H1 (cell line): ENCODE data around the gene NCLN. TPM values are rescaled to one million over a fixed set of nuclear protein-coding genes. Genes with fewer than 3 reads are reported as not detected.

ENCODE experiments used
- CTCF ChIA-PET: fragments of 300-600 bp; sonication (Branson Sonifier 250); formaldehyde crosslinking; loops from one replicate; lab custom pipeline; 2021; ENCODE audit not compliant: partially characterized antibody; lab: Charles Lee
- POLR2A ChIA-PET: fragments of 300-600 bp; sonication (Branson Sonifier 250); formaldehyde crosslinking; loops from one replicate; lab custom pipeline; 2021; ENCODE audit warnings: inconsistent platforms; ENCODE audit not compliant: partially characterized antibody; lab: Charles Lee
- DNase-seq, 2 experiments: peaks; one replicate each; pipeline versions ENCODE4 v3.0.0 to v3.0.0-alpha.2; 2010 to 2022; ENCODE audit warnings: low spot score in 2 of 2, low read depth in 1 of 2, mixed read lengths in 1 of 2
- FAIRE-seq: peaks from 2 replicates; lab custom pipeline; 2011; peaks lifted over from hg19 to GRCh38; lab: Jason Lieb, UNC
- H2AFZ ChIP-seq: 2 replicates; pipeline ENCODE4 v1.8.1; 2012; ENCODE audit warnings: low read length, inconsistent platforms
- H2AK5ac ChIP-seq: 2 replicates; pipeline ENCODE4 v1.6.1; 2013; ENCODE audit warnings: low read depth, low read length
- H2BK120ac ChIP-seq: replicated peaks from 2 replicates; pipeline ENCODE3; 2013; ENCODE audit warnings: low read depth, low read length, inconsistent platforms
- H2BK12ac ChIP-seq: 2 replicates; pipeline ENCODE4 v1.6.1; 2013; ENCODE audit warnings: low read depth, low read length
- H2BK15ac ChIP-seq: 2 replicates; pipeline ENCODE4 v1.6.1; 2013; ENCODE audit warnings: low read length
- H2BK20ac ChIP-seq: 2 replicates; pipeline ENCODE4 v1.6.1; 2013; ENCODE audit warnings: low read length
- H2BK5ac ChIP-seq: 2 replicates; pipeline ENCODE4 v1.6.1; 2013; ENCODE audit warnings: low read depth, low read length
- H3K14ac ChIP-seq: 2 replicates; pipeline ENCODE4 v1.6.1; 2013; ENCODE audit warnings: inconsistent platforms; ENCODE audit not compliant: insufficient read length
- H3K18ac ChIP-seq: 2 replicates; pipeline ENCODE4 v1.6.1; 2013; ENCODE audit warnings: low read length; ENCODE audit errors: extremely low read depth
- H3K23ac ChIP-seq: 2 replicates; pipeline ENCODE4 v1.6.1; 2013; ENCODE audit warnings: inconsistent platforms; ENCODE audit not compliant: insufficient read length
- H3K23me2 ChIP-seq: 2 replicates; pipeline ENCODE4 v1.6.1; 2013; ENCODE audit warnings: low read depth, low read length
- H3K27ac ChIP-seq: 2 replicates; pipeline ENCODE4 v1.6.1; 2011; ENCODE audit warnings: low read depth, low read length, inconsistent platforms
- H3K27me3 ChIP-seq, 4 experiments: replicated peaks in 1 of 4; 1 replicate in 1 of 4; 2 replicates in 3 of 4; pipeline versions ENCODE4 v1.6.1 to v1.8.1; 2011 to 2013; ENCODE audit warnings: low read length in 3 of 4, mild to moderate bottlenecking in 3 of 4, inconsistent platforms in 2 of 4, mixed read lengths in 2 of 4, moderate library complexity in 1 of 4; ENCODE audit not compliant: control insufficient read depth in 3 of 4, insufficient read depth in 3 of 4; ENCODE audit errors: extremely low read depth in 1 of 4
- H3K36me3 ChIP-seq, 4 experiments: 2 replicates each; pipeline versions ENCODE4 v1.6.1 to v1.8.1; 2011 to 2013; ENCODE audit warnings: mild to moderate bottlenecking in 4 of 4, low read length in 3 of 4, moderate library complexity in 2 of 4, control low read depth in 1 of 4, inconsistent platforms in 1 of 4; ENCODE audit not compliant: insufficient read depth in 4 of 4, control insufficient read depth in 2 of 4
- H3K4ac ChIP-seq: replicated peaks from 2 replicates; pipeline ENCODE3; 2013; ENCODE audit warnings: low read length, low read depth, mixed read lengths, inconsistent platforms; ENCODE audit not compliant: insufficient read length
- H3K4me1 ChIP-seq, 4 experiments: replicated peaks in 1 of 4; 1 replicate in 1 of 4; 2 replicates in 3 of 4; pipeline versions ENCODE4 v1.6.1 to v1.8.1; 2011 to 2013; ENCODE audit warnings: low read length in 3 of 4, inconsistent platforms in 2 of 4, mixed read lengths in 1 of 4; ENCODE audit not compliant: insufficient read depth in 4 of 4, control insufficient read depth in 3 of 4
- H3K4me2 ChIP-seq, 2 experiments: 2 replicates each; pipeline versions ENCODE4 v1.6.1 to v1.8.1; 2011 to 2013; ENCODE audit warnings: low read depth in 2 of 2, low read length in 2 of 2, control low read depth in 1 of 2, inconsistent platforms in 1 of 2, mild to moderate bottlenecking in 1 of 2; ENCODE audit not compliant: insufficient read depth in 1 of 2
- H3K4me3 ChIP-seq, 4 experiments: fragments of 200-600, 300-600 bp in 1 of 4; sonication (generic), shearing (Covaris generic), sonication (Bioruptor Twin) in 1 of 4; 2 replicates each; pipeline versions ENCODE4 v1.5.1 to v1.8.1; 2011 to 2016; ENCODE audit warnings: low read length in 4 of 4, low read depth in 3 of 4, control low read depth in 2 of 4, inconsistent platforms in 2 of 4, mild to moderate bottlenecking in 2 of 4, mixed read lengths in 1 of 4, moderate library complexity in 1 of 4; ENCODE audit not compliant: insufficient read depth in 2 of 4; ENCODE audit errors: extremely low read depth in 1 of 4
- H3K56ac ChIP-seq: replicated peaks from 2 replicates; pipeline ENCODE3; 2013; ENCODE audit warnings: low read depth, mild to moderate bottlenecking, mixed read lengths, low read length, inconsistent platforms; ENCODE audit not compliant: insufficient read length
- H3K79me1 ChIP-seq: 2 replicates; pipeline ENCODE4 v1.6.1; 2013; ENCODE audit warnings: low read depth, low read length, control low read depth
- H3K79me2 ChIP-seq, 2 experiments: 2 replicates each; pipeline versions ENCODE4 v1.6.1 to v1.8.1; 2012 to 2013; ENCODE audit warnings: low read length in 2 of 2, mild to moderate bottlenecking in 2 of 2, inconsistent platforms in 1 of 2; ENCODE audit not compliant: insufficient read depth in 2 of 2, control insufficient read depth in 1 of 2
- H3K9ac ChIP-seq, 4 experiments: replicated peaks in 1 of 4; 1 replicate in 1 of 4; 2 replicates in 3 of 4; pipeline versions ENCODE4 v1.6.1 to v1.8.1; 2011 to 2013; ENCODE audit warnings: low read depth in 3 of 4, low read length in 3 of 4, control low read depth in 2 of 4, mild to moderate bottlenecking in 2 of 4, moderate library complexity in 2 of 4, inconsistent platforms in 1 of 4; ENCODE audit errors: extremely low read depth in 1 of 4
- H3K9me3 ChIP-seq, 2 experiments: 2 replicates each; pipeline versions ENCODE4 v1.6.1 to v1.8.1; 2012 to 2013; ENCODE audit warnings: mild to moderate bottlenecking in 2 of 2, moderate library complexity in 2 of 2, control low read depth in 1 of 2, inconsistent platforms in 1 of 2, low read depth in 1 of 2, low read length in 1 of 2, mixed read lengths in 1 of 2; ENCODE audit not compliant: insufficient read depth in 2 of 2
- H4K20me1 ChIP-seq, 2 experiments: replicated peaks in 1 of 2; 2 replicates each; pipeline versions ENCODE3 to v1.8.1; 2011 to 2013; ENCODE audit warnings: inconsistent platforms in 2 of 2, low read length in 2 of 2, mild to moderate bottlenecking in 1 of 2; ENCODE audit not compliant: insufficient read depth in 2 of 2, control insufficient read depth in 1 of 2
- H4K5ac ChIP-seq: 2 replicates; pipeline ENCODE4 v1.6.1; 2013; ENCODE audit warnings: low read length, low read depth, mixed read lengths, inconsistent platforms; ENCODE audit not compliant: insufficient read length
- H4K8ac ChIP-seq: 2 replicates; pipeline ENCODE4 v1.8.0; 2013; ENCODE audit warnings: mild to moderate bottlenecking, moderate library complexity, low read length, inconsistent platforms; ENCODE audit not compliant: insufficient read depth; ENCODE audit errors: extremely low read depth
- H4K91ac ChIP-seq: replicated peaks from 2 replicates; pipeline ENCODE3; 2013; ENCODE audit warnings: low read length, mixed read lengths, inconsistent platforms; ENCODE audit not compliant: insufficient read length
- KDM1A ChIP-seq: fragments of 200-600, 300-600 bp; sonication (generic); IDR thresholded peaks from 2 replicates; pipeline ENCODE4 v1.7.1; 2016; ENCODE audit warnings: mild to moderate bottlenecking, low read length, borderline replicate concordance
- KDM5A ChIP-seq: fragments of 200-600 bp; IDR thresholded peaks from 2 replicates; pipeline ENCODE4 v1.7.1; 2012; ENCODE audit warnings: mild to moderate bottlenecking, low read length, inconsistent platforms, mixed read lengths
- SIRT6 ChIP-seq: IDR thresholded peaks from one replicate; pipeline ENCODE4 v1.7.1; 2012; ENCODE audit warnings: low read length, inconsistent platforms
- YY1 ChIP-seq: IDR thresholded peaks from 2 replicates; pipeline ENCODE4 v1.6.1; 2011; ENCODE audit warnings: low read depth, mild to moderate bottlenecking, low read length
- WGBS, 2 experiments: shearing (Covaris generic) in 1 of 2; methylation state at CpG; one replicate each; pipeline versions ENCODE4 v1.1.6 to v1.1.7; 2013 to 2015; ENCODE audit warnings: low lambda C conversion rate in 2 of 2, mixed read lengths in 2 of 2, inconsistent platforms in 1 of 2, low coverage in 1 of 2, missing lambda C conversion rate in 1 of 2; ENCODE audit not compliant: insufficient replicate concordance in 2 of 2, insufficient coverage in 1 of 2, insufficient read length in 1 of 2; ENCODE audit errors: extremely low coverage in 1 of 2, missing lambda C conversion rate in 1 of 2; 5-methylcytosine and 5-hydroxymethylcytosine counted together
- polyA plus RNA-seq, 7 experiments: library from polyadenylated mRNA; depleted of rRNA in 3 of 7; stranded (reverse) in 5 of 7; unstranded in 2 of 7; fragments of >200 nt in 5 of 7; fragments of 200-250 nt in 2 of 7; gene quantifications; 1 replicate in 5 of 7; 2 replicates in 1 of 7; 4 replicates in 1 of 7; pipeline versions ENCODE4 v1.2.1 to v1.2.3, GENCODE V29; 2011 to 2013; ENCODE audit warnings: missing spikeins in 2 of 7, mixed read lengths in 2 of 7
- total RNA-seq: library from RNA; stranded (reverse); fragmentation: NEBNext Ultra II Directional; extraction: Animal tissue kit (Norgen Biotek cat#: 25700); gene quantifications from 2 replicates; pipeline ENCODE4 v1.2.1, GENCODE V29; 2021

Gene NCLN
- total and polyA plus RNA-seq, 2 of the 8 experiments (the other 6 are each of a cell fraction or from before 2014, with no cell fraction given) = 89.2 to 103 TPM

DNA sequence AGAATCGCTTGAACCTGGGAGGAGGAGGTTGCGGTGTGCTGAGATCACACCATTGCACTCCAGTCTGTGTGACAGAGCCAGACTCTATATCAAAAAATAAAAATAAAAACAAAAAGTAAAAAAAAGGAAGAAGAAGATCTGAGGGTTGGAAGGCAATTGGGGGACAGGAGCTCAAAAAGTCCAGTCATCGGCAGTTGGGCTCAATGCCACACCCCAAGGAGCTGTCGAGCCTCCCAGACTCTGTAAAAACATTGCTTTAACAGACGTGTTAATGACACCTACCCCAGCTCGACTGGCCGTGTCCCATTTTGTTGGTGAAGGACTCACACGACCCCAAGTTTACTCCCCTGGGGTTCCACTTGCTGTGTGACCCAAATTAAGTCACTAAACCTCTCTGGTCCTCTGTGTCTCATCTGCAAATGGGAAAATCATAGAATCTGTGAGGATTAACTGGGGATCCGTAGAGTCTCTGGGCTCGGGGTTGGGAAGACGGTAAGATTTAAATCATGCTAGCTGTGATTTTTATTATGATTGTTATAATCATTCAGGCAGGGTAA lies 42.9 kb upstream of the NCLN start:
- Histone ChIP-seq H4K8ac (no peak overlapping the region; the same call in 1 of the 2 replicates), H3K36me3 (no peaks in the 10 kb centered on the region), H2BK5ac (no peak overlapping the region), H3K56ac (no peak overlapping the region), H3K27me3 (no peaks in the 10 kb centered on the region), H2AFZ (no peak overlapping the region), H3K4me1 (no peaks in the 10 kb centered on the region), H3K23ac (no peak overlapping the region), H2BK15ac (no peak overlapping the region), H3K23me2 (no peaks in the 10 kb centered on the region), H3K14ac (no peak overlapping the region), H4K91ac (no peak overlapping the region), H2BK120ac (no peak overlapping the region), H3K79me1 (no peaks in the 10 kb centered on the region), H2BK20ac (no peak overlapping the region), H3K79me2 (no peaks in the 10 kb centered on the region)
- CTCF ChIA-PET = interaction anchor here (1.1 to 12.0 kb wide), 4 partner anchors 14 to 74 kb away, joined by 3 to 166 read pairs (median 32); no protein-coding TSS in a partner anchor
- FAIRE-seq = no peak
- 85% methylated on average over 11 of the region's 11 CpGs; no CpG with 5 or more reads in 1 of the 2 experiments for WGBS, 2 experiments
- TF ChIP-seq SIRT6 = no peak
- no peak for TF ChIP-seq YY1
- TF ChIP-seq KDM5A = no peak
- peak; percentile 67; the same call in 1 of the 2 replicates for TF ChIP-seq KDM1A
- TF ChIP-seq, all 59 proteins: peak for 1
- Histone ChIP-seq H3K27ac (no peak overlapping the region), H3K4me3 (no peak overlapping the region), H2AK5ac (no peak overlapping the region), H3K4ac (no peak overlapping the region), H4K5ac (no peak overlapping the region), H2BK12ac (no peak overlapping the region), H3K9ac (no peak overlapping the region), H3K9me3 (no peaks in the 10 kb centered on the region), H4K20me1 (no peaks in the 10 kb centered on the region), H3K18ac (no peak overlapping the region), H3K4me2 (no peak overlapping the region)
- POLR2A ChIA-PET = no interaction called here
- no peak for DNase-seq
